Adrenal gland (tissue), 5 donors: Measurements from ENCODE around the gene AHRR.

Experiments
- POLR2A ChIP-seq, 2 donors: fragments of 450-650 bp; IDR thresholded peaks; one replicate each; pipeline ENCODE4 v1.6.1; 2017; ENCODE audit warnings: antibody characterized with exemption in 2 of 2, mild to moderate bottlenecking in 2 of 2, moderate library complexity in 1 of 2
- TF ChIP-seq, protein P1 (sequence below), 6 experiments: fragments of 450-650 bp in 4 of 6; fragments of 200-600 bp in 2 of 6; sonication (generic) in 1 of 6; IDR thresholded peaks; 1 replicate in 5 of 6; 2 replicates in 1 of 6; pipeline versions ENCODE4 v1.5.1 to v1.8.0; 2016 to 2021; ENCODE audit warnings: antibody characterized with exemption in 6 of 6, mild to moderate bottlenecking in 2 of 6, moderate library complexity in 1 of 6
- donor health status: DM: no; HTN: no; CAD: no.

DNA sequence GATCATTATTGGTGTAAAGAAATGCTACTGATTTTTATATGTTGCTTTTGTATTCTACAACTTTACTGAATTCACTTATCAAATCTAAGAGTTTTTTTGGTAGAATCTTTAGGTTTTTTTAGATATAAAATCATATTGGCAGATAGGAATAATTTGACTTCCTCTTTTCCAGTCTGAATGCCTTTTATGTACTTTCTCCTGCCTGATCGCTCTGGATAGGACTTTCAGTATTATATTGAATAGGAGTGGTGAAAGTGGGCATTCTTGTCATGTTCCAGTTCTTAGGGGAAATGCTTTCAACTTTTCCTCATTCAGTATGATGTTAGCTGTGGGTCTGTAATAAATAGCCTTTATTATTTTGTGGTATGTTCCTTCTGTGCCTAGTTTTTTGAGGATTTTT lies 8.3 kb downstream of the AHRR start:
- TF ChIP-seq, protein P1, sequence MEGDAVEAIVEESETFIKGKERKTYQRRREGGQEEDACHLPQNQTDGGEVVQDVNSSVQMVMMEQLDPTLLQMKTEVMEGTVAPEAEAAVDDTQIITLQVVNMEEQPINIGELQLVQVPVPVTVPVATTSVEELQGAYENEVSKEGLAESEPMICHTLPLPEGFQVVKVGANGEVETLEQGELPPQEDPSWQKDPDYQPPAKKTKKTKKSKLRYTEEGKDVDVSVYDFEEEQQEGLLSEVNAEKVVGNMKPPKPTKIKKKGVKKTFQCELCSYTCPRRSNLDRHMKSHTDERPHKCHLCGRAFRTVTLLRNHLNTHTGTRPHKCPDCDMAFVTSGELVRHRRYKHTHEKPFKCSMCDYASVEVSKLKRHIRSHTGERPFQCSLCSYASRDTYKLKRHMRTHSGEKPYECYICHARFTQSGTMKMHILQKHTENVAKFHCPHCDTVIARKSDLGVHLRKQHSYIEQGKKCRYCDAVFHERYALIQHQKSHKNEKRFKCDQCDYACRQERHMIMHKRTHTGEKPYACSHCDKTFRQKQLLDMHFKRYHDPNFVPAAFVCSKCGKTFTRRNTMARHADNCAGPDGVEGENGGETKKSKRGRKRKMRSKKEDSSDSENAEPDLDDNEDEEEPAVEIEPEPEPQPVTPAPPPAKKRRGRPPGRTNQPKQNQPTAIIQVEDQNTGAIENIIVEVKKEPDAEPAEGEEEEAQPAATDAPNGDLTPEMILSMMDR (IDR thresholded peaks at IDR 0.05), result no peak
- TF ChIP-seq POLR2A (IDR thresholded peaks at IDR 0.05), result no peak
